Activated naive CD4-positive, alpha-beta T cell treated with anti-CD3 and anti-CD28 coated beads, Interleukin-2, amount 50 U/mL, for 24 hours (primary cell): Measurements from ENCODE around the gene SPTLC3.

Experiments used
- H3K27ac Mint-ChIP-seq: one replicate; pipeline ENCODE4 v1.8.0; 2021; ENCODE audit warnings: mild to moderate bottlenecking, mixed read lengths
- H3K27me3 Mint-ChIP-seq: one replicate; pipeline ENCODE4 v1.8.0; 2021; ENCODE audit warnings: mixed read lengths
- H3K36me3 Mint-ChIP-seq: one replicate; pipeline ENCODE4 v1.8.0; 2021; ENCODE audit warnings: mixed read lengths
- H3K4me1 Mint-ChIP-seq: one replicate; pipeline ENCODE4 v1.8.0; 2021; ENCODE audit warnings: mixed read lengths
- H3K4me3 Mint-ChIP-seq: one replicate; pipeline ENCODE4 v1.8.0; 2021; ENCODE audit warnings: mild to moderate bottlenecking, mixed read lengths
- H3K9me3 Mint-ChIP-seq: one replicate; pipeline ENCODE4 v1.8.0; 2021; ENCODE audit warnings: mixed read lengths

SPTLC3 gene

GRCh38 chr20:13148402-13148801, 139.6 kb downstream of the SPTLC3 start:
- Mint-ChIP-seq H3K27ac (no peak overlapping the region), H3K4me3 (no peak overlapping the region), H3K36me3 (no peaks in the 10 kb centered on the region), H3K27me3 (peaks cover 6% of the 10 kb centered on the region), H3K9me3 (peaks cover 6% of the 10 kb centered on the region), H3K4me1 (no peaks in the 10 kb centered on the region)

GRCh38 chr20:13148961-13149360, 140.2 kb downstream of the SPTLC3 start:
- Mint-ChIP-seq H3K36me3 (no peaks in the 10 kb centered on the region), H3K9me3 (peaks cover 3% of the 10 kb centered on the region), H3K4me1 (no peaks in the 10 kb centered on the region), H3K27ac (no peak overlapping the region), H3K27me3 (peaks cover 4% of the 10 kb centered on the region), H3K4me3 (no peak overlapping the region)

DNA sequence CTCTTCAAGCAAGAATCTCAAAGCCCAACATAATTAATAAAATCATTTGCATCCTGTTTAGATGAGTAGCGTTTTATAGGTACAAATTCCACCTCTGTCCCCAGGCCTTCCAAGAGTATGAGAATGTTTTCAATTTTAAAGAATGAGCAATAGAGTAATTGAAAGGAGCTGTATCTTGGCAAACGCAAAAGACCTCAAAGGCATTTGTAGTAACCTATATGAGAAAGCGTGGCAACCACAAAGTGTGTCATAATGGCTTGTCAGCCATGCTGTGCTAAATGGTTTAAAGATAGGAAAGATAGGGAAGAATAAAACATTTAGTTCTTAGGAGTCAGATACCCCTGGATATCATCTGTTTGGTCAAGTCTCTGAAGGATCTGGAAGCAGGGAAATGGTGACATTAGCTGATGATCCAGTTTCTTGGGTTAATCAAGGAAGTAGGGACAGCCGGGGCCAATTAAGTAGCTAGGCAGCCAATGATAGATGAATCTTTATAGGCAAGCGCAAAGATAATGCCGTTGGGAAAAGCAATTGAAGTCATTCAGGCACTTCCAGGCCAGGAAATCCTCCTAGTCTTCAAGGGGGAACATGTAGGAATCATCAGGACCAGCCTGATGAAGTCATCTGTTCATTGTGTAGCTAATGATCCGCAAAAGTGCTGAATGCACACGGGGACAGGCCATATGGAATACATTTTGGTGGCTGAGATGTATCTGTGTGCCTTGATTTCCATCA, 140.8 kb downstream of the SPTLC3 start:
- no peaks in the 10 kb centered on the region for H3K4me1 Mint-ChIP-seq
- no peaks in the 10 kb centered on the region for H3K36me3 Mint-ChIP-seq
- no peak overlapping the region for H3K27ac Mint-ChIP-seq
- no peak overlapping the region for H3K4me3 Mint-ChIP-seq
- H3K9me3 Mint-ChIP-seq, result no peaks in the 10 kb centered on the region
- peaks cover 4% of the 10 kb centered on the region for H3K27me3 Mint-ChIP-seq

DNA sequence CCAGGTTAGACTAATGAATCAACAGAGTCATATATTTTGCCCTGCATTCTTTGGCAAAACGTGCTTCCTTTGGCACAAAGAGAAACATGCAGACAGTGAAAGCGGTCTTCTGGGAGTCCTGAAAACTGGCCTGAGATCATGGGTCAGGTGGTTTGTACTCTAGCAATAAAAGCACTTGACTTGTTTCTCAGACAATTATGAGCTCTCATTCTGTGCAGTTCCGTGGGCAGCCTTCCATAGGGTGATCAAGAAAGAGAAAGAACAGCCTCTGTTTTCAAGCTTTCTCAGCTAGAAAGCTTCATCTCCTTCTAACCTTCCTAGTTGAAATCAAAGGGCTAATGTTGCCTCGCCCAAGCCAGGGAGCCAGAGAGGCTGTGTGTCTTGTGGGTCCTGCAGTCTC, 149.6 kb downstream of the SPTLC3 start:
- no peak overlapping the region for H3K4me3 Mint-ChIP-seq
- no peak overlapping the region for H3K27ac Mint-ChIP-seq
- H3K4me1 Mint-ChIP-seq, result no peaks in the 10 kb centered on the region
- no peaks in the 10 kb centered on the region for H3K27me3 Mint-ChIP-seq
- no peaks in the 10 kb centered on the region for H3K36me3 Mint-ChIP-seq
- no peaks in the 10 kb centered on the region for H3K9me3 Mint-ChIP-seq

- no peaks in the 10 kb centered on the region for H3K36me3 Mint-ChIP-seq
- H3K4me3 Mint-ChIP-seq, result no peak overlapping the region
- no peak overlapping the region for H3K27ac Mint-ChIP-seq
- no peaks in the 10 kb centered on the region for H3K4me1 Mint-ChIP-seq
- no peaks in the 10 kb centered on the region for H3K27me3 Mint-ChIP-seq
- H3K9me3 Mint-ChIP-seq, result no peaks in the 10 kb centered on the region
Observed at GRCh38 chr20:13159889-13160288, 151.1 kb downstream of the SPTLC3 start.

GRCh38 chr20:13165203-13165602, 156.4 kb downstream of the SPTLC3 start:
- Mint-ChIP-seq H3K4me1 (no peaks in the 10 kb centered on the region), H3K27me3 (no peaks in the 10 kb centered on the region), H3K27ac (no peak overlapping the region), H3K9me3 (no peaks in the 10 kb centered on the region), H3K36me3 (no peaks in the 10 kb centered on the region), H3K4me3 (no peak overlapping the region)

- Mint-ChIP-seq H3K9me3 (no peaks in the 10 kb centered on the region), H3K4me3 (no peak overlapping the region), H3K36me3 (no peaks in the 10 kb centered on the region), H3K27ac (no peak overlapping the region), H3K27me3 (no peaks in the 10 kb centered on the region), H3K4me1 (no peaks in the 10 kb centered on the region)
Observed at GRCh38 chr20:13166011-13166410, 157.2 kb downstream of the SPTLC3 start.

GRCh38 chr20:13166437-13166836, 157.7 kb downstream of the SPTLC3 start:
- no peak overlapping the region for H3K4me3 Mint-ChIP-seq
- no peaks in the 10 kb centered on the region for H3K4me1 Mint-ChIP-seq
- H3K36me3 Mint-ChIP-seq, result no peaks in the 10 kb centered on the region
- H3K27me3 Mint-ChIP-seq, result no peaks in the 10 kb centered on the region
- H3K27ac Mint-ChIP-seq, result no peak overlapping the region
- no peaks in the 10 kb centered on the region for H3K9me3 Mint-ChIP-seq

GRCh38 chr20:13169086-13169485, 160.3 kb downstream of the SPTLC3 start:
- peaks cover 2% of the 10 kb centered on the region for H3K36me3 Mint-ChIP-seq
- H3K4me1 Mint-ChIP-seq, result no peaks in the 10 kb centered on the region
- no peak overlapping the region for H3K27ac Mint-ChIP-seq
- peaks cover 2% of the 10 kb centered on the region for H3K27me3 Mint-ChIP-seq
- H3K9me3 Mint-ChIP-seq, result peaks cover 7% of the 10 kb centered on the region
- no peak overlapping the region for H3K4me3 Mint-ChIP-seq

DNA sequence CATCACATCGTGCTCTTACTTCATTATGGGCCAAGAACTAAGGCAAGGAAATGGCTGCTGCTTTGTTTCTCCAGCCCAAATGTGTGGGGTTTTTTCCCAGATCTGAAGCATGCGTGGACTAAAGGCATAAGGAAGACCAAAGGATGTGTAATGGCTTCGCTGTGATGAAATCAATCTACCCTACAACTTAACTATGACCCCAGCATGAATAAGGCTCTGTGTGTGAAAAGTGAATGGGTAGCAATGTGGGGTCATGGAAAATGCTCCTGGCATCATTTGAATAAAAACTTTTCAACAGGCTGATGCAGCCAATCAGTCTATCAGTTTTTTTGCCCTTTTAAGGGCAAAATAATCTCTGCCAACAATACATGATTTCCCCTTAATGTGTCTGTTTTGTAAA, 162.0 kb downstream of the SPTLC3 start:
- H3K4me1 Mint-ChIP-seq, result no peaks in the 10 kb centered on the region
- peaks cover 2% of the 10 kb centered on the region for H3K36me3 Mint-ChIP-seq
- H3K9me3 Mint-ChIP-seq, result peaks cover 7% of the 10 kb centered on the region
- H3K4me3 Mint-ChIP-seq, result no peak overlapping the region
- no peak overlapping the region for H3K27ac Mint-ChIP-seq
- peaks cover 2% of the 10 kb centered on the region for H3K27me3 Mint-ChIP-seq

DNA sequence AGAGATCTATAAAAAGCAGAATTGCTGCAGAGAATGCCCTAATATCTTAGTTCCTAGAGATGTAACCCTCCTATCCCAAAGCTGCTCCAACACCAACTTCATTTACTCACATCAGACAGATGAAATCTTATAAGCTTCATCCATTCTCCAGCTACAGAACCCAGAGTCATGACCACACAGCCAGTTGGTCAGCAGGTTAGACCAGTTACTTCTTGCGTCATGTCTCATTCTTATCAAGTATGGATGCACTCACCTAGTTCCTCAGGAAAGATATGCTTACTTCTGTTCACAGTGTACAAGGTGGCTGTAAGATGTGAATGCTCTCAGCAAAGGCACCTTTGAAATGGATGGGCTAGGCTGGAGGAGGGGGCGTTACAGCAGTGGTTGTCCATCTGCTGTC, 164.4 kb downstream of the SPTLC3 start:
- H3K27me3 Mint-ChIP-seq, result peaks cover 7% of the 10 kb centered on the region
- H3K36me3 Mint-ChIP-seq, result peaks cover 4% of the 10 kb centered on the region
- no peak overlapping the region for H3K27ac Mint-ChIP-seq
- no peaks in the 10 kb centered on the region for H3K4me1 Mint-ChIP-seq
- H3K4me3 Mint-ChIP-seq, result no peak overlapping the region
- H3K9me3 Mint-ChIP-seq, result peaks cover 7% of the 10 kb centered on the region

DNA sequence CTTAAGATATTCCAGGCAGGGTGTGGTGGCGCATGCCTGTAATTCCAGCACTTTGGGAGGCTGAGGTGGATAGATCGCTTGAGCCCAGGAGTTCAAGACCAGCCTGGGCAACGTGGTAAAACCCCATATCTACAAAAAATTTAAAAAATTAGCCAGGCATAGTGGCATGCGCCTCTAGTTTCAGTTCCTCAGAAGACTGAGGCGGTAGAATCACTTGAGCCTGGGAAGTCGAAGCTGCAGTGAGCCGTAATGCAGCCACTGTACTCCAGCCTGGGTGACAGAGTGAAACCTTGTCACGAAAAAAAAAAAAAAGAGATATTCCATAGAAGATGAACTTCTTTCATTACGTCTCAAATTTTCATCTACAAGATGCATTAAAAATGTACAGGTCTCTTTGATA, 165.6 kb downstream of the SPTLC3 start:
- Mint-ChIP-seq H3K27ac (no peak overlapping the region), H3K27me3 (peaks cover 7% of the 10 kb centered on the region), H3K36me3 (peaks cover 4% of the 10 kb centered on the region), H3K4me1 (no peaks in the 10 kb centered on the region), H3K4me3 (no peak overlapping the region), H3K9me3 (peaks cover 7% of the 10 kb centered on the region)

DNA sequence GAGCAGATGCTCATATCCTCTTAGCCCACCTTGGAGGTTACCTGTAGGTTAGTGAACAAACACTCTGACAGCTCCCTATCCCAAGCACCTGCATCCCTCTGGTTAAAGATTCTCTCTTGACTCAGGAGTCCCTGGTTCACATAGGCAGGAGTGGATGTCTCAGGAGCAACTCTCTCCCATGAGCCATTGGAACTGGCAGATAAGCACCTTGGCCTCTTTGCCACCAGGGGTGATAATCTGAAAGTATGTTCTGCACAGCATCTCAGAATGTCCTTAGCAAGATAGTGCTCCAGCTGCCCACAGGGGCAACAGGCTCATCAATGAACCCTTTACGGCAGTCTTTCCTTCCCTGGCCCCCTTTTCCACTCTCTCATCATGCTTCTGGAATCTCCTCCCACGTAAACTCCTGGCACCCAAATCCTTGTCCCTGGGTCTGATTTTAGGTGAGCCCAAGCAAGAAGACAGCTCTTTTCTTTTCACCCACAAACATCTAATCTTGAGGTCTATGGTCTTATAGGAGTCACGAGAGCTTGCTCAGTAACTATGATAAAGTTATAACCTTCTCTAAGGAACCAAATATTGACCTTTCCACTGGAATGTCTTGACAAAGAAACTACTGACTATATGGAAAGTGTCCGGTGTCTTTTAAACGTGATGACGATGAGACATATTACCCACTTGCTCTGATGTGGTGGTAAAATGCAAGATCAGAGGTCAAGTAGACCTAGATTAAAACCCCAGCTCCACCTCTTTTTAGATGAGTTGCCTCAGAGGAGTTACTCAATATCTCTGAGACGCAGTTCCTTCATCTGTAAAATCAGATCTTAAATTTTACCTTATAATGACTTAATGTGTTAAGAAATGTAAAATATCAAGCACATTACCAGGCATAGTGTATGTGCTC, 172.5 kb downstream of the SPTLC3 start:
- H3K9me3 Mint-ChIP-seq, result peaks cover 1% of the 10 kb centered on the region
- H3K4me1 Mint-ChIP-seq, result no peaks in the 10 kb centered on the region
- H3K4me3 Mint-ChIP-seq, result no peak overlapping the region
- H3K27ac Mint-ChIP-seq, result no peak overlapping the region
- peaks cover 4% of the 10 kb centered on the region for H3K27me3 Mint-ChIP-seq
- peaks cover 3% of the 10 kb centered on the region for H3K36me3 Mint-ChIP-seq

DNA sequence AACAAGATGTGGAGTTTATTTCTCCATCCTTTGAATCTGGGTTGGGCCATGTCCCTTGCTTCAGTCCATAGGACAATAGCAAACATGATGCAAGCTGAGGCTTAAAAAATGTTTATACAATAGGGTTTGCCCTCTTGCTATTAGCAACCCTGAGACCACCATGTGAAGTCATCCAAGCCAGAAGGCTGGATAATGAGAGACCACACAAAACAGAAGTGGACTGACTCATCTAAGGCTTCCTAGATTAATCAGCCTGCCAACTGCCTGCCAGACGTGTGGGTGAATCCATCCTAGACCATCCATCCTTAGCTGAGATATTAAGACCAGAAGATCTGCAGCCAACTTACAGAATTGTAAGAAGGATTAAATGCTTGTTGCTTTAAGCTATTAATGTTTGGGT, 174.2 kb downstream of the SPTLC3 start:
- no peak overlapping the region for H3K4me3 Mint-ChIP-seq
- peaks cover 11% of the 10 kb centered on the region for H3K9me3 Mint-ChIP-seq
- peaks cover 3% of the 10 kb centered on the region for H3K27me3 Mint-ChIP-seq
- H3K27ac Mint-ChIP-seq, result no peak overlapping the region
- H3K36me3 Mint-ChIP-seq, result peaks cover 10% of the 10 kb centered on the region
- peaks cover 5% of the 10 kb centered on the region for H3K4me1 Mint-ChIP-seq

GRCh38 chr20:13186043-13186774, 177.4 kb downstream of the SPTLC3 start:
- Mint-ChIP-seq H3K9me3 (peaks cover 11% of the 10 kb centered on the region), H3K36me3 (peaks cover 10% of the 10 kb centered on the region), H3K27ac (no peak overlapping the region), H3K27me3 (peaks cover 4% of the 10 kb centered on the region), H3K4me1 (peaks cover 5% of the 10 kb centered on the region), H3K4me3 (no peak overlapping the region)

- no peak overlapping the region for H3K27ac Mint-ChIP-seq
Observed at GRCh38 chr20:13187899-13188298, 179.1 kb downstream of the SPTLC3 start.

More at GRCh38 chr20:13187899-13188298, 179.1 kb downstream of the SPTLC3 start:
- H3K27me3 Mint-ChIP-seq, result peaks cover 4% of the 10 kb centered on the region
- H3K4me1 Mint-ChIP-seq, result peaks cover 5% of the 10 kb centered on the region
- H3K36me3 Mint-ChIP-seq, result peaks cover 10% of the 10 kb centered on the region
- H3K9me3 Mint-ChIP-seq, result peaks cover 11% of the 10 kb centered on the region
- no peak overlapping the region for H3K4me3 Mint-ChIP-seq
